Suprapubic skin (tissue), 4 donors: ENCODE data around the gene KIF1C. TPM values are rescaled to one million over a fixed set of nuclear protein-coding genes. Genes with fewer than 3 reads are reported as not detected.
A peak's percentile ranks its signal among the peaks of the same experiment; 100 is the strongest.

Experiments
- DNase-seq, 2 donors: peaks; one replicate each; pipeline ENCODE4 v3.0.0-alpha.2; 2019; ENCODE audit warnings: low spot score in 2 of 2
- H3K27ac ChIP-seq: fragments of 200-600 bp; sonication (generic); one replicate; pipeline ENCODE4 v1.5.1; 2019
- H3K27me3 ChIP-seq: fragments of 200-600 bp; sonication (generic); one replicate; pipeline ENCODE4 v1.5.1; 2019
- H3K36me3 ChIP-seq: fragments of 200-600 bp; sonication (generic); one replicate; pipeline ENCODE4 v1.5.1; 2019
- H3K4me1 ChIP-seq: fragments of 200-600 bp; sonication (generic); one replicate; pipeline ENCODE4 v1.5.1; 2019
- H3K4me3 ChIP-seq: fragments of 200-600 bp; sonication (generic); one replicate; pipeline ENCODE4 v1.5.1; 2019; ENCODE audit warnings: mild to moderate bottlenecking
- H3K9me3 ChIP-seq: fragments of 200-600 bp; sonication (generic); one replicate; pipeline ENCODE4 v1.5.1; 2019
- EP300 ChIP-seq: sonication (generic); formaldehyde crosslinking; IDR thresholded peaks from one replicate; pipeline ENCODE4 v1.6.1; 2017; ENCODE audit warnings: antibody characterized with exemption
- POLR2A ChIP-seq, 2 donors: fragments of 450-650 bp; IDR thresholded peaks; one replicate each; pipeline ENCODE4 v1.6.1; 2017; ENCODE audit warnings: antibody characterized with exemption in 2 of 2, mild to moderate bottlenecking in 2 of 2, moderate library complexity in 2 of 2
- POLR2AphosphoS5 ChIP-seq, 3 donors: sonication (generic); formaldehyde crosslinking; IDR thresholded peaks; one replicate each; pipeline ENCODE4 v1.6.1; 2017; ENCODE audit warnings: antibody characterized with exemption in 3 of 3
- WGBS: methylation state at CpG from one replicate; pipeline ENCODE4 v1.1.5; 2018; 5-methylcytosine and 5-hydroxymethylcytosine counted together
- total RNA-seq, 4 donors: library from RNA; depleted of rRNA; stranded (reverse); fragments of >200 nt; gene quantifications; one replicate each; pipeline ENCODE4 v1.1.0, GENCODE V29; 2016
- TF ChIP-seq, protein P1 (sequence below), 2 donors: fragments of 200-600 bp in 1 of 2; fragments of 450-650 bp in 1 of 2; sonication (generic) in 1 of 2; IDR thresholded peaks; one replicate each; pipeline ENCODE4 v1.5.1; 2016 to 2019; ENCODE audit warnings: antibody characterized with exemption in 2 of 2, mild to moderate bottlenecking in 1 of 2, moderate library complexity in 1 of 2

KIF1C gene
- total RNA-seq = 100 to 1,000 TPM in 2 of 4 donors, 10 to 100 TPM in 2; 52.7 to 104 (median 97.8) TPM

DNA sequence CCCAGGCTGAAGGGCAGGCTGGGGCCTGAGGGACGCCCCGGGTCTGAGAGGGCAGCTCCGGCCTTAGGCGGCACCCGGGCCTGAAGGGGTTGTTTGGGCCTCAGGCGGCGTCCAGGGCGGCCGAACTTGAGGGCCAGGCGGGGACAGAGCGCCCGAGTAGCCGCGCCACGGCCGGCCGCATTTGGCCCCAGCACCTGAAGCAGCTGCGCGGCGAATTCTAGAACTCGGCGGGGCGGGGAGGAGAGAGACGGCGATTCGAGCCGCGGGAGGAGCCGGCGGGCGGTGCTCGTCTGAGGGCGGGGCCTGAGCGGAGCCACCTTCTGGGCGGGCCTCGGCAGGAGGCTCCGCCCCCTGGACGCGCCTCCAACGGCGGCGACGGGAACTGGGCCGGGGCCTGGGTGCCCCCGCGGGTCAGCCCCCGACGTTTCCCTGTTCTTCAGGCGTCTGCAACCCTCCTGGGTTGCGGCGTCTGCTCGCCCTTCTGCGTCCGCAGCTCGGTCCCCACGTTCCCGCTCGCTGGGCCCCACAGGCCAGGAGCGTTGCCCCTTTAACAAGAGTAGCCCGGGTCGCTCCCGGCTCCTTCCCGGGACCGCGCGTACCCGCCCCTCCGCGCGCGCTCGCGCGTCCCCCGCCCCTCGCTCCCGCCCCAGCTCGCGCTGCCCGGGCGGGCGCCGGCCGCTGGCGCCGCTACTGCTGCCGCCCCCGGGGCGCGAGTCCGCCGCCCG is at the start of gene KIF1C, which contains the start of gene INCA1:
TSS of gene KIF1C (plus strand) at position 649 of the 725 bp plus-strand sequence. CDS start 2,297 bp downstream, outside the sequence.
TSS of gene INCA1 (minus strand) at position 221 of the 725 bp plus-strand sequence. CDS start 3,085 bp downstream, outside the sequence.
- H3K27me3 ChIP-seq = no peaks in the 10 kb centered on the region
- H3K36me3 ChIP-seq = peaks cover 16% of the 10 kb centered on the region
- H3K27ac ChIP-seq = peak within 1 kb of the TSS; percentile 87
- no peaks in the 10 kb centered on the region for H3K9me3 ChIP-seq
- DNase-seq = peak; percentile 94 to 96
- TF ChIP-seq POLR2AphosphoS5 (IDR thresholded peaks at IDR 0.05) = peak in 1 of 3 donors; percentile 11
- TF ChIP-seq, protein P1, sequence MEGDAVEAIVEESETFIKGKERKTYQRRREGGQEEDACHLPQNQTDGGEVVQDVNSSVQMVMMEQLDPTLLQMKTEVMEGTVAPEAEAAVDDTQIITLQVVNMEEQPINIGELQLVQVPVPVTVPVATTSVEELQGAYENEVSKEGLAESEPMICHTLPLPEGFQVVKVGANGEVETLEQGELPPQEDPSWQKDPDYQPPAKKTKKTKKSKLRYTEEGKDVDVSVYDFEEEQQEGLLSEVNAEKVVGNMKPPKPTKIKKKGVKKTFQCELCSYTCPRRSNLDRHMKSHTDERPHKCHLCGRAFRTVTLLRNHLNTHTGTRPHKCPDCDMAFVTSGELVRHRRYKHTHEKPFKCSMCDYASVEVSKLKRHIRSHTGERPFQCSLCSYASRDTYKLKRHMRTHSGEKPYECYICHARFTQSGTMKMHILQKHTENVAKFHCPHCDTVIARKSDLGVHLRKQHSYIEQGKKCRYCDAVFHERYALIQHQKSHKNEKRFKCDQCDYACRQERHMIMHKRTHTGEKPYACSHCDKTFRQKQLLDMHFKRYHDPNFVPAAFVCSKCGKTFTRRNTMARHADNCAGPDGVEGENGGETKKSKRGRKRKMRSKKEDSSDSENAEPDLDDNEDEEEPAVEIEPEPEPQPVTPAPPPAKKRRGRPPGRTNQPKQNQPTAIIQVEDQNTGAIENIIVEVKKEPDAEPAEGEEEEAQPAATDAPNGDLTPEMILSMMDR (IDR thresholded peaks at IDR 0.05) = peak in 1 of 2 donors; percentile 10
- no peak for TF ChIP-seq POLR2A (IDR thresholded peaks at IDR 0.05)
- under 1% methylated on average over 34 of the region's 93 CpGs for WGBS
- H3K4me3 ChIP-seq = peak within 1 kb of the TSS; percentile 96
- H3K4me1 ChIP-seq = peaks cover 30% of the 10 kb centered on the region

DNA sequence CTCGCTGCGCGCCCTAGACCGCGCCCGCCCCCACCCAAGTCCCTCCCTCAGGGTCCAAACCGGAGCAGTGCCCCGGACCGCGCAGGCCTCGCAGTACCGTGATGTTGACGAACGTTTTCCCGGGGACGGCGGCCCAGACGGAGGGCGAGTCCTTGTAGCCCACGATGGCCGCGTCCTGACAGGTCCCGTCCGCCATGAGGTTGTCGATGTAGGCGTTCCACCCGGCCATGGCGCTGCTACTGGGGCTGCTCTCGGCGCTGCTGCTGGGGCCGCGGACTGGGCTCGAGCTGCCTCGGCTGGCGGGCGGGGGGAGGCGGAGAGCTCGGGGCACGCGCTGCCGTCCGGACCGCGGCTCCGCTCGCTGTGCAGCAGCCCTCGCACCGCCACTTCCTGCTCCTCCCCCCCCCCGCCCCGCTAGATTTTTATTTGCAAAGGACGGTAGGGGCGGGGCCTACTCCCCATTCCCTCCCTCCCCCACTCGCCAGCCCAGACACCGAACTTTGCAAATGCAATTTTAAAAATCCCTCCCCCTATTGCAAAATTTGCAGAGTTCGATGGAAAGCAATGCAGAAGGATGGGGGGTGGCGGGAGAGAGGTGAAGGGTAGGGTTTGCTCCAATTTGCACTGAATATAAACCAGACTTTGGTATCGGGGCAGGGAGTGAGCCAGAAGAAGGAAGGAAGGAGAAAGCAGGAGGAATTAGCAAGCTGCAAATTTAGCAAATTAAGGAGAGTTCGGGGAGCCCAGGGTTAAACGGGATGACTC is 49.4 kb upstream of the KIF1C start, which contains the start of gene PFN1:
TSS of gene PFN1 (minus strand) at position 365 of the 765 bp plus-strand sequence. CDS start at position 229, 136 bp downstream.
- H3K27me3 ChIP-seq = no peaks in the 10 kb centered on the region
- peaks cover 15% of the 10 kb centered on the region for H3K36me3 ChIP-seq
- H3K27ac ChIP-seq = peak within 1 kb of the TSS; percentile 98
- H3K4me3 ChIP-seq = peak within 1 kb of the TSS; percentile 85
- TF ChIP-seq EP300 (no peak), POLR2A (IDR thresholded peaks at IDR 0.05) (peak in 1 of 2 donors; percentile 82)
- 0% methylated on average over 6 of the region's 59 CpGs for WGBS
- H3K9me3 ChIP-seq = no peaks in the 10 kb centered on the region
- peaks cover 60% of the 10 kb centered on the region for H3K4me1 ChIP-seq
- DNase-seq = peak; percentile 95 to 98

DNA sequence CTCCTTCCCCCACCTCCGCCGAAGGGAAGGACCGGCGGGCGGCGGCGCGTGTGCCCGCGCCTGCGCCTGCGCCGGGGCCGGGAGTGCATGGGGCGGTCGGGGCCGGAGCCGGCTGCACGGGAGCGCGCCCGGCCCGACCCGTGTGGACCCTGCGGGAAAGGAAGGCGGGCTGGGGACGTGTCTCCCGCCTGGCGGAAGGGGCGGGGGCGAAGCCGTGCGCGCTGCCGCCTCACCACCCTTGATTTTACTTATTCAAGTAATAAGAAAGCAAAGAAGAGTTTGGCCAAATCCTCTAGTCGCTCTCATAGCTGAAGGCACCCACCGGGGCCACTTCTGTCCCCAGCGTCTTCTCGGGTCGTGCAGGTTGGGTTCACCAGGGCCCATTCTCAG is 48.8 kb upstream of the KIF1C start:
- Histone ChIP-seq H3K27me3 (no peaks in the 10 kb centered on the region), H3K9me3 (no peaks in the 10 kb centered on the region), H3K27ac (peak overlapping the region; percentile 98), H3K4me1 (peaks cover 61% of the 10 kb centered on the region), H3K4me3 (peak overlapping the region; percentile 85), H3K36me3 (peaks cover 10% of the 10 kb centered on the region)
- WGBS = 1% methylated on average over 38 of the region's 40 CpGs
- peak; percentile 85 for DNase-seq
- TF ChIP-seq, protein P1 (IDR thresholded peaks at IDR 0.05) = no peak
- no peak for TF ChIP-seq EP300

DNA sequence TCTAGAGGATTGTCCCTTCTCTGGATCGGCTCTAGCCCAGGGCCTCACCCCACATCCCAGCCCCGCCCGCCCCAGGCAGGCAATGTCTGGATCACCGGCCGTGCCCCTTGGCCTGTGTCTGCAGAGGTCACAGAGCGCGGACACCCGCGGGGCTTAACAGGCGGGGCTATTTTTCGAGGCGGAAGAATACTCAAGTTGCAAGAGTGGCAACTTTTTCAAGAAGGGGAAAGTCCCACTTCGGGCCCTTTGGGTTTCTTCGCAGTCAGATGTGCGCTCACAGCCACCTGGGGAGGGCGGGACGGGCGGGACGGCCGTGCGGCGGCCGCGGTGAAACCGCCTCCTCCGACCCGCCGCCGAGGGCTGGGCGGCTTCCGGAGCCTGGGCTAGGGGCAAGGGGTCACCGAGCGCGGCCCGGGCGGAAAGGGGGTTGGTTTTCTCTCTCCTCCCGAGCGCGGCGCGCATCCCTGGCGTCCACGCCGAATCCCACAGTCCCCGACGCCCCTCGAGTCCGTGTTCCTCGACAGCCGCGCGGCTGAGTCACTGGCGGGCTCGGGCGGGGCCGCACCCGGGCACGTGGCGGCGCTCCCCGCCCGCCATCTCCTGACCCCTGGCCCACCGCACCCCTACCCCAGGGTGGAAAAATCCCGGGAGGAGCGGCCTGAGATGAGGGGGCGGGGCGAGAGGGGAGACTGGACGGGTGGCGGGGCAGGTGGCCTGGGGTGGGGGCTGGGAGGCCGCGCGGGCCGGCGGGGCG is 48.3 kb upstream of the KIF1C start:
- peak in 1 of 2 donors; percentile 90 for DNase-seq
- 0% methylated on average over 19 of the region's 75 CpGs for WGBS
- Histone ChIP-seq H3K27me3 (no peaks in the 10 kb centered on the region), H3K27ac (peak overlapping the region; percentile 98), H3K4me3 (peak overlapping the region; percentile 85), H3K36me3 (peaks cover 5% of the 10 kb centered on the region), H3K4me1 (peaks cover 55% of the 10 kb centered on the region), H3K9me3 (no peaks in the 10 kb centered on the region)
- TF ChIP-seq EP300 = no peak
- no peak for TF ChIP-seq POLR2AphosphoS5 (IDR thresholded peaks at IDR 0.05)
- TF ChIP-seq, protein P1 (IDR thresholded peaks at IDR 0.05) = no peak
- TF ChIP-seq POLR2A (IDR thresholded peaks at IDR 0.05) = no peak

DNA sequence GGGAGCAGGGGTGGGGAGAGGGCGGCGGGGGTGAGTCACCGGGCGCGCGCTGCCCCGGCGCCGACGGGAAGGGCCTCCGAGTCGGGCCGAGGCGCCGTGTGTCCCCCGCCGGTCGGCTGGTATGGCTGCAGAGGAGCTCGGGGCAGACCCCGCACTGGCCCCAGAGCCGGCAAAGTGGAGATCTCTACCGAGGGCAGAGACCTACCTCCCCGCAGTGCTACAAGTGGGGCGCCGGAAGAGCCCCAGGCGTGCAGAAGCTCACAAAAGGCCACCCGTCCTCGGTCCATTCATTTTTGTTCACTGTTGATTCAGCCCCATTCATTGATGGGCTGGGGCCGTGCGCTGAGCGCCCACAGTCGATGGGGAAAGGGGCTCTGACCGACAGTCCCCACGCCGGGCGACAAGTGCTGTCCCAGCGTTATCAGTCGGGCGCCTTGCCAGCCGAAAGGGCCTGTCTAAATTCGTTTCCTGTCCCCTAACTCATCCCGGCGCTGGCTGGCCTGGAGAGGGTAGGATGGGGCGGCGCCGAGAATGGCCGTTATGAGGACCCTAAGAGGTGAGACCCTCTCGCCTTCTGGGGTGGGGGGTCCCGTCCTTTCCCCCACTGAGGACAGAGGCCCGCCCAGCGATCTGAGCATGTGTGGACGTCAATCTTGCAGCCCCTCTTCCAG is 47.5 kb upstream of the KIF1C start:
- no peak for TF ChIP-seq EP300
- TF ChIP-seq POLR2A (IDR thresholded peaks at IDR 0.05) = no peak
- TF ChIP-seq, protein P1 (IDR thresholded peaks at IDR 0.05) = no peak
- TF ChIP-seq POLR2AphosphoS5 (IDR thresholded peaks at IDR 0.05) = no peak
- peak; percentile 80 to 84 for DNase-seq
- H3K4me3 ChIP-seq = peak overlapping the region; percentile 85
- peak overlapping the region; percentile 98 for H3K27ac ChIP-seq
- H3K9me3 ChIP-seq = no peaks in the 10 kb centered on the region
- H3K27me3 ChIP-seq = no peaks in the 10 kb centered on the region
- H3K4me1 ChIP-seq = peaks cover 48% of the 10 kb centered on the region
- WGBS = 11% methylated on average over 27 of the region's 52 CpGs
- H3K36me3 ChIP-seq = no peaks in the 10 kb centered on the region
